M059J (cell line): ENCODE results near the gene CYSLTR1. TPM values are rescaled to one million over a fixed set of nuclear protein-coding genes. Genes with fewer than 3 reads are reported as not detected.

Experiments
- total RNA-seq: library from RNA; depleted of rRNA; stranded (reverse); fragments of >200 nt; shearing (Covaris generic); gene quantifications from 2 replicates; pipeline ENCODE4 v1.2.3, GENCODE V29; 2014; rRNA removed

The CYSLTR1 gene
- total RNA-seq, 1 experiment from 2014 or later = 2.8 TPM

Other genes with a start within 250 kb of the CYSLTR1 start
- 663 and 1,592 TPM in 2 replicates for gene PGK1, start 223.4 kb downstream of the CYSLTR1 start, total RNA-seq
- gene TAF9B, start 188.0 kb downstream of the CYSLTR1 start, total RNA-seq = 72.8 and 107 TPM in 2 replicates